ENCODE data around the gene CDH22. TPM values are rescaled to one million over a fixed set of nuclear protein-coding genes. Genes with fewer than 3 reads are reported as not detected.

CDH22 gene
- total and polyA plus RNA-seq, 2 experiments from 2014 or later: 0.08 to 0.10 TPM

GRCh38 chr20:46242390-46242789, 65.9 kb downstream of the CDH22 start:
- no peak overlapping the region for H3K4me3 ChIP-seq
- Mint-ChIP-seq H3K4me3 (no peak overlapping the region), H3K9me3 (no peaks in the 10 kb centered on the region), H3K27me3 (ENCODE audit: insufficient read depth, low read depth, poor library complexity) (no peaks in the 10 kb centered on the region), H3K36me3 (ENCODE audit: low read depth) (no peaks in the 10 kb centered on the region), H3K4me1 (peaks cover 20% of the 10 kb centered on the region), H3K27ac (no peak overlapping the region)
- H3K79me2 ChIP-seq (replicated peaks; ENCODE audit: insufficient read depth): no peaks in the 10 kb centered on the region
- no peak overlapping the region for H3K27ac ChIP-seq (ENCODE audit: low read depth)
- H3K9me2 ChIP-seq (ENCODE audit: insufficient read depth): no peaks in the 10 kb centered on the region
- no peaks in the 10 kb centered on the region for H3F3A ChIP-seq (replicated peaks; ENCODE audit: low read depth)
- TF ChIP-seq NANOG (IDR thresholded peaks at IDR 0.05; ENCODE audit: borderline replicate concordance) (no peak), CTCF (conservative IDR thresholded peaks at IDR 0.05; ENCODE audit: low read depth in 2 of 2) (no peak), REST (IDR thresholded peaks at IDR 0.05; ENCODE audit: unreplicated experiment) (no peak)
- peaks cover 13% of the 10 kb centered on the region; the same call in 1 of the 2 replicates for H3K4me1 ChIP-seq (ENCODE audit: insufficient read depth)
- H3K4me2 ChIP-seq: no peak overlapping the region
- H2AFZ ChIP-seq: no peak overlapping the region
- H3K36me3 ChIP-seq (ENCODE audit: insufficient read depth): no peaks in the 10 kb centered on the region
- DNase-seq (ENCODE audit: low spot score) (no peak), ATAC-seq (no peak)
- no peaks in the 10 kb centered on the region for H3K27me3 ChIP-seq (ENCODE audit: insufficient read depth)
- no peaks in the 10 kb centered on the region for H4K20me1 ChIP-seq (replicated peaks; ENCODE audit: insufficient read depth)

GRCh38 chr20:46240881-46241280, 67.4 kb downstream of the CDH22 start:
- Histone ChIP-seq H3K27me3 (ENCODE audit: insufficient read depth) (no peaks in the 10 kb centered on the region), H2AFZ (no peak overlapping the region), H3K4me3 (no peak overlapping the region), H3F3A (replicated peaks; ENCODE audit: low read depth) (no peaks in the 10 kb centered on the region), H4K20me1 (replicated peaks; ENCODE audit: insufficient read depth) (no peaks in the 10 kb centered on the region), H3K79me2 (replicated peaks; ENCODE audit: insufficient read depth) (no peaks in the 10 kb centered on the region), H3K4me2 (no peak overlapping the region), H3K4me1 (ENCODE audit: insufficient read depth) (peaks cover 5% of the 10 kb centered on the region; the same call in 1 of the 2 replicates), H3K9me2 (ENCODE audit: insufficient read depth) (no peaks in the 10 kb centered on the region), H3K36me3 (ENCODE audit: insufficient read depth) (no peaks in the 10 kb centered on the region), H3K27ac (ENCODE audit: low read depth) (no peak overlapping the region)
- no peak overlapping the region for H3K4me3 Mint-ChIP-seq
- peaks cover 19% of the 10 kb centered on the region for H3K4me1 Mint-ChIP-seq
- no peak for DNase-seq (ENCODE audit: low spot score)
- H3K36me3 Mint-ChIP-seq (ENCODE audit: low read depth): no peaks in the 10 kb centered on the region
- H3K27me3 Mint-ChIP-seq (ENCODE audit: insufficient read depth, low read depth, poor library complexity): no peaks in the 10 kb centered on the region
- H3K9me3 Mint-ChIP-seq: no peaks in the 10 kb centered on the region
- no peak for ATAC-seq
- no peak overlapping the region for H3K27ac Mint-ChIP-seq
- no peak for TF ChIP-seq ZNF462 (CRISPR knock-in tag; IDR thresholded peaks at IDR 0.05)
- TF ChIP-seq CREB1 (CRISPR knock-in tag; IDR thresholded peaks at IDR 0.05; ENCODE audit: low read depth): no peak
- TF ChIP-seq EZH2 (IDR thresholded peaks at IDR 0.05; ENCODE audit: low read depth, unreplicated experiment): no peak
- TF ChIP-seq JUNB (IDR thresholded peaks at IDR 0.05; ENCODE audit: unreplicated experiment): no peak
- TF ChIP-seq ZNF331 (CRISPR knock-in tag; IDR thresholded peaks at IDR 0.05; ENCODE audit: low read depth): no peak

Measured in GM23338 (cell line).